ENCODE measurements around the gene CCDC73. TPM values are rescaled to one million over a fixed set of nuclear protein-coding genes. Genes with fewer than 3 reads are reported as not detected.
A peak's percentile ranks its signal among the peaks of the same experiment; 100 is the strongest.

Gene CCDC73
- total RNA-seq, 1 experiment from 2014 or later = 0.04 TPM

DNA sequence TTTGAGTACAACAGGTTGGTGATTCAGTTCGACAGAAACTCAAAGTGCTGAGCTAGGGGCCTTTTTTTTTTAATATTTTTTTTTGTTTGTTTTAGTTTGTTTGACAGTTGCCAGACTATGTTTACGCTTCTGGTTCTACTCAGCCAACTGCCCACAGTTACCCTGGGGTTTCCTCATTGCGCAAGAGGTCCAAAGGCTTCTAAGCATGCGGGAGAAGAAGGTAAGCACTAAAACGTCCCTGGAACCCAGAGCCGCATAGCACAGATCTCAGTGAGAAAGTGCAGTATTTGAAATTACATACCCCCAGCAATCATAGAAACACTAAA, 35.9 kb upstream of the CCDC73 start:
- TF ChIP-seq, protein P1, sequence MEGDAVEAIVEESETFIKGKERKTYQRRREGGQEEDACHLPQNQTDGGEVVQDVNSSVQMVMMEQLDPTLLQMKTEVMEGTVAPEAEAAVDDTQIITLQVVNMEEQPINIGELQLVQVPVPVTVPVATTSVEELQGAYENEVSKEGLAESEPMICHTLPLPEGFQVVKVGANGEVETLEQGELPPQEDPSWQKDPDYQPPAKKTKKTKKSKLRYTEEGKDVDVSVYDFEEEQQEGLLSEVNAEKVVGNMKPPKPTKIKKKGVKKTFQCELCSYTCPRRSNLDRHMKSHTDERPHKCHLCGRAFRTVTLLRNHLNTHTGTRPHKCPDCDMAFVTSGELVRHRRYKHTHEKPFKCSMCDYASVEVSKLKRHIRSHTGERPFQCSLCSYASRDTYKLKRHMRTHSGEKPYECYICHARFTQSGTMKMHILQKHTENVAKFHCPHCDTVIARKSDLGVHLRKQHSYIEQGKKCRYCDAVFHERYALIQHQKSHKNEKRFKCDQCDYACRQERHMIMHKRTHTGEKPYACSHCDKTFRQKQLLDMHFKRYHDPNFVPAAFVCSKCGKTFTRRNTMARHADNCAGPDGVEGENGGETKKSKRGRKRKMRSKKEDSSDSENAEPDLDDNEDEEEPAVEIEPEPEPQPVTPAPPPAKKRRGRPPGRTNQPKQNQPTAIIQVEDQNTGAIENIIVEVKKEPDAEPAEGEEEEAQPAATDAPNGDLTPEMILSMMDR (conservative IDR thresholded peaks at IDR 0.05; ENCODE audit: low read depth, low read length) = no peak
- TF ChIP-seq EZH2phosphoT487 (IDR thresholded peaks at IDR 0.05; ENCODE audit: borderline replicate concordance, low read length) (no peak), EZH2 (IDR thresholded peaks at IDR 0.05; ENCODE audit: low read length, unreplicated experiment) (no peak)
- H3F3A ChIP-seq (ENCODE audit: low read length, unreplicated experiment) = no peaks in the 10 kb centered on the region
- H3K9ac ChIP-seq (ENCODE audit: low read length) = peak overlapping the region; percentile 91
- H3K4me2 ChIP-seq (ENCODE audit: low read length) = peak overlapping the region; percentile 99
- peaks cover 30% of the 10 kb centered on the region for H3K79me2 ChIP-seq (ENCODE audit: low read length)
- ChIA-PET POLR2A (ENCODE audit: unreplicated experiment) (interaction anchor here (0.6 kb wide), 1 partner anchor 21 kb away, joined by 3 read pairs; no protein-coding TSS in a partner anchor), CTCF (no interaction called here)
- H3K9me3 ChIP-seq (ENCODE audit: low read length) = no peaks in the 10 kb centered on the region
- H3K4me3 ChIP-seq (ENCODE audit: low read length) = peak overlapping the region; percentile 85
- peak; percentile 25 for ATAC-seq
- intact Hi-C loops (cut with micrococcal nuclease) = no loop called here
- H3K9me2 ChIP-seq (replicated peaks; ENCODE audit: low read length) = no peaks in the 10 kb centered on the region
- H3K36me3 ChIP-seq (ENCODE audit: low read depth, low read length) = peaks cover 3% of the 10 kb centered on the region; the same call in 1 of the 2 replicates
- H4K20me1 ChIP-seq (ENCODE audit: low read length) = no peaks in the 10 kb centered on the region
- peak overlapping the region; percentile 83 for H3K27ac ChIP-seq (ENCODE audit: low read length)
- BruUV-seq (replicated peaks) = TSS peak; percentile 47
- peak overlapping the region; percentile 98 for H2AFZ ChIP-seq (ENCODE audit: low read length)
- DNase-seq = peak; percentile 69
- H3K27me3 ChIP-seq (ENCODE audit: low read length) = no peaks in the 10 kb centered on the region
- peaks cover 28% of the 10 kb centered on the region for H3K4me1 ChIP-seq (ENCODE audit: insufficient read depth, low read length)

DNA sequence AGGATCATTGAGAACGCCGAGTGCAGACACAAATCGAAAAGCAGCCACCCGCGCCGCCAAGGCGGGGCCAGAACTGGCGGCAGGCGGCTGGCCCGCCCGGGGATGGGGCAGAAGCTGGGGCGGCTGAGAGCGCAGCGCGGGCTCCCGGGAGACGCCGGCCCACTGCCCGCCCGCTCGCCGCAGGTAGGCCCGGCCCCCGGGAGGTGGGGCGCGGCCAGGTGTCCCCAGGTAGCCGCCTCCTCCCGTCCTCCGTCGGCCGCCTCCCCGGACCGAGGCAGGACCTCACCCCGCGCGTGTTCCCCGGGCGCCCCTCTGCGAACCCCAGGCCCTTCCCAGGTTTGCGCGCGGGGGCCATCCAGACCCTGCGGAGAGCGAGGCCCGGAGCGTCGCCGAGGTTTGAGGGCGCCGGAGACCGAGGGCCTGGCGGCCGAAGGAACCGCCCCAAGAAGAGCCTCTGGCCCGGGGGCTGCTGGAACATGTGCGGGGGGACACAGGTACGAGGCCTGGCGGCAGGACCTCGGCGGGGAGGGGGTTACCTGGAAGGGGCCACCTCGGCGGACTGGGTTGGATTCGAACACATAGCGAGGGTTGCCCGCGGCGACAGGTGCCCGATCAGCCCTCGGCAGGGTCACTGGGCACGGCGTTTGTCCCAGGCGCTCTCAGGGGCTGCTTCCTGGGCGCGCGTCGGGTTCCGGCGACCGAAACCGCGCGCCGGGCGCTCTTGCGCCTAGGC, 35.4 kb upstream of the CCDC73 start, which contains the start of gene PRRG4:
Gene PRRG4 (plus strand): TSS at position 248 of the 733 bp plus-strand sequence. CDS start 603 bp downstream, outside the sequence.
- Histone ChIP-seq H3K27ac (ENCODE audit: low read length) (peak within 1 kb of the TSS; percentile 83), H3K9me3 (ENCODE audit: low read length) (no peaks in the 10 kb centered on the region), H2AFZ (ENCODE audit: low read length) (peak within 1 kb of the TSS; percentile 98), H3K79me2 (ENCODE audit: low read length) (peaks cover 24% of the 10 kb centered on the region), H3K4me2 (ENCODE audit: low read length) (peak within 1 kb of the TSS; percentile 99), H4K20me1 (ENCODE audit: low read length) (no peaks in the 10 kb centered on the region), H3K9ac (ENCODE audit: low read length) (peak within 1 kb of the TSS; percentile 91), H3K9me2 (replicated peaks; ENCODE audit: low read length) (no peaks in the 10 kb centered on the region), H3K4me1 (ENCODE audit: insufficient read depth, low read length) (peaks cover 30% of the 10 kb centered on the region), H3K36me3 (ENCODE audit: low read depth, low read length) (no peaks in the 10 kb centered on the region), H3K27me3 (ENCODE audit: low read length) (no peaks in the 10 kb centered on the region), H3F3A (ENCODE audit: low read length, unreplicated experiment) (no peaks in the 10 kb centered on the region), H3K4me3 (ENCODE audit: low read length) (peak within 1 kb of the TSS; percentile 85)
- DNase-seq (peak; percentile 81), ATAC-seq (peak; percentile 89)
- no TSS peak for BruUV-seq (replicated peaks)
- ChIA-PET POLR2A (ENCODE audit: unreplicated experiment) (interaction anchor here (0.6 kb wide), 2 partner anchors 22 to 209 kb away, joined by 3 to 4 read pairs; no protein-coding TSS in a partner anchor), CTCF (no interaction called here)
- intact Hi-C loops (cut with micrococcal nuclease) = no loop called here
- TF ChIP-seq EZH2phosphoT487 (IDR thresholded peaks at IDR 0.05; ENCODE audit: borderline replicate concordance, low read length) (no peak), EZH2 (IDR thresholded peaks at IDR 0.05; ENCODE audit: low read length, unreplicated experiment) (no peak)
- TF ChIP-seq, protein P1 (conservative IDR thresholded peaks at IDR 0.05; ENCODE audit: low read depth, low read length) = no peak

DNA sequence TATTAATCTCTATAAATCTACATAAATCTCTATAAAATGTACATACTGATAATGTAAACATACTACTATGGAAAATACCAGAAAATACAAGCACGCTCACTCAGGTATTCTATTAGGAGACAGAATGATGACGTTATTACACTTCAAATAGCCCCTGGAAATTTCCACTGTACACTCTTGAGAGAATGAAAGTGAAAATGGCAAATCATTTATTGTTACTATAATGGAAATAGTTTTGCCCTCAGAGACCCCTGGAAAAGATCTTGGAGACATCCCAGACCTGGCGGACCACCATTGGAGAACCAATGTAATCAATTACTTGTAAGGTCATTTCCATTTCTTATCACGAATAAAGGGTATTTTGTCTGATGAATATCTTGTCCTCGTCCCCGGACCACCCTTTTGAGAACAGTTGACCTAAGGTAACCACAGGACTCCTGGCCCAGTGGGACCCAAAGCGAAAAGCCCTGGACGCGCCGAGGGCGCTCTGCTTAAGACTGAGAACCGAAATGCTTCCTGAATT, 34.8 kb upstream of the CCDC73 start:
- H3K4me2 ChIP-seq (ENCODE audit: low read length) = peak overlapping the region; percentile 99
- ATAC-seq (peak; percentile 37), DNase-seq (peak; percentile 44)
- H3K9me2 ChIP-seq (replicated peaks; ENCODE audit: low read length) = no peaks in the 10 kb centered on the region
- peak overlapping the region; percentile 85 for H3K4me3 ChIP-seq (ENCODE audit: low read length)
- H3K9ac ChIP-seq (ENCODE audit: low read length) = peak overlapping the region; percentile 91
- ChIA-PET POLR2A (ENCODE audit: unreplicated experiment) (interaction anchor here (0.6 kb wide), 1 partner anchor 210 kb away, joined by 4 read pairs; no protein-coding TSS in a partner anchor), CTCF (no interaction called here)
- no peaks in the 10 kb centered on the region for H4K20me1 ChIP-seq (ENCODE audit: low read length)
- BruUV-seq (replicated peaks) = TSS peak; percentile 87
- no peaks in the 10 kb centered on the region for H3K27me3 ChIP-seq (ENCODE audit: low read length)
- no peaks in the 10 kb centered on the region for H3K9me3 ChIP-seq (ENCODE audit: low read length)
- TF ChIP-seq EZH2phosphoT487 (IDR thresholded peaks at IDR 0.05; ENCODE audit: borderline replicate concordance, low read length) (no peak), EZH2 (IDR thresholded peaks at IDR 0.05; ENCODE audit: low read length, unreplicated experiment) (no peak)
- TF ChIP-seq, protein P1 (conservative IDR thresholded peaks at IDR 0.05; ENCODE audit: low read depth, low read length) = no peak
- H3K36me3 ChIP-seq (ENCODE audit: low read depth, low read length) = no peaks in the 10 kb centered on the region
- no peaks in the 10 kb centered on the region for H3F3A ChIP-seq (ENCODE audit: low read length, unreplicated experiment)
- peak overlapping the region; percentile 83 for H3K27ac ChIP-seq (ENCODE audit: low read length)
- peaks cover 23% of the 10 kb centered on the region for H3K79me2 ChIP-seq (ENCODE audit: low read length)
- intact Hi-C loops (cut with micrococcal nuclease) = no loop called here
- H3K4me1 ChIP-seq (ENCODE audit: insufficient read depth, low read length) = peaks cover 36% of the 10 kb centered on the region
- peak overlapping the region; percentile 98 for H2AFZ ChIP-seq (ENCODE audit: low read length)
